Heart left ventricle (tissue), 13 donors: ENCODE data around the gene SF3B1.

Experiments
- POLR2A ChIP-seq, 2 donors: fragments of 450-650 bp; IDR thresholded peaks; one replicate each; pipeline ENCODE4 v1.6.1; 2017; ENCODE audit warnings: antibody characterized with exemption in 2 of 2, mild to moderate bottlenecking in 2 of 2, moderate library complexity in 2 of 2
- TF ChIP-seq, protein P1 (sequence below), 12 donors: fragments of 200-600 bp; sonication (generic) in 4 of 12; IDR thresholded peaks; one replicate each; pipeline versions ENCODE4 v1.5.0 to v1.8.0; 2018 to 2022; ENCODE audit warnings: antibody characterized with exemption in 12 of 12, mild to moderate bottlenecking in 5 of 12
- donor health status: ischemic (EF 13 %, LVEDD 7.1; RV severe dilation, severe dysfunction).
- donor health status: DM: no; HTN: yes; CAD: no.
- donor health status: DM: no; HTN: no; CAD: no.
- donor health status: ischemic (EF 25% LVEDD 6.9; RV normal size, moderate dysfunction).
- donor health status: ischemic (EF 25% LVEDD 5.7; RV mildly dilated, moderate dysfunction).
- donor health status: ischemic (EF 35%, LVEDD 5.7; RV mildly dilated, moderate dysfunction).
- donor health status: nonischemic (EF 11% LVEDD 7.7; RV severe dilation, severe dysfunction).
- donor health status: DM: yes; HTN: yes; CAD: no.
- donor health status: PGD.
- donor health status: ischemic (EF 29% LVEDD 5.4; RV normal size, mild dysfunction).
- donor health status: nonischemic (EF 23%, LVEDD 6.1; RV moderate dilation, normal function).

DNA sequence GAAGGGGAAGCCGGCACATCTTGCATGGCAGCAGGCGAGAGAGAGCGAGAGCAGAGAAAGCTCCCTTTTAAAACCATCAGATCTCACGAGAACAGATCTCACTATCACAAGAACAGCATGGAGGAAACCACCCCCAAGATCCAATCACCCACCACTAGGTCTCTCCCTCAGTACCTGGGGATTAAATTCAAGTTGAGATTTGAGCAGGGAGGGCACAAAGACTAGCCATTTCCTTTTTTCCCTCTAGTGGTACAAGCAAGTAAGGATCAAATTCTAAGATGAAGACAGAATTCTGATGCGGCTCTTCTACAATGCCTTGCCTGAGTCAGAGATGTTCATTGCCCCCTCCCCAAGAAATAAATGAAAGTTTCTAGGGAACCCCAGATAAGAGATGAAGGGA is 78.7 kb downstream of the SF3B1 start:
- TF ChIP-seq, protein P1, sequence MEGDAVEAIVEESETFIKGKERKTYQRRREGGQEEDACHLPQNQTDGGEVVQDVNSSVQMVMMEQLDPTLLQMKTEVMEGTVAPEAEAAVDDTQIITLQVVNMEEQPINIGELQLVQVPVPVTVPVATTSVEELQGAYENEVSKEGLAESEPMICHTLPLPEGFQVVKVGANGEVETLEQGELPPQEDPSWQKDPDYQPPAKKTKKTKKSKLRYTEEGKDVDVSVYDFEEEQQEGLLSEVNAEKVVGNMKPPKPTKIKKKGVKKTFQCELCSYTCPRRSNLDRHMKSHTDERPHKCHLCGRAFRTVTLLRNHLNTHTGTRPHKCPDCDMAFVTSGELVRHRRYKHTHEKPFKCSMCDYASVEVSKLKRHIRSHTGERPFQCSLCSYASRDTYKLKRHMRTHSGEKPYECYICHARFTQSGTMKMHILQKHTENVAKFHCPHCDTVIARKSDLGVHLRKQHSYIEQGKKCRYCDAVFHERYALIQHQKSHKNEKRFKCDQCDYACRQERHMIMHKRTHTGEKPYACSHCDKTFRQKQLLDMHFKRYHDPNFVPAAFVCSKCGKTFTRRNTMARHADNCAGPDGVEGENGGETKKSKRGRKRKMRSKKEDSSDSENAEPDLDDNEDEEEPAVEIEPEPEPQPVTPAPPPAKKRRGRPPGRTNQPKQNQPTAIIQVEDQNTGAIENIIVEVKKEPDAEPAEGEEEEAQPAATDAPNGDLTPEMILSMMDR (IDR thresholded peaks at IDR 0.05): peak in 3 of 12 donors; percentile 7 to 21 (median 19)
- TF ChIP-seq POLR2A (IDR thresholded peaks at IDR 0.05): no peak
